GM06990 (cell line): ENCODE results near the gene TCAF1.

Source experiments
- DNase-seq: peaks from one replicate; pipeline ENCODE4 v3.0.0-alpha.2; 2011; ENCODE audit not compliant: insufficient read length; ENCODE audit errors: extremely low read depth
- H3K27me3 ChIP-seq: replicated peaks from 2 replicates; pipeline ENCODE4 v1.6.0; 2011; ENCODE audit warnings: low read length; ENCODE audit not compliant: control insufficient read depth, insufficient read depth
- H3K36me3 ChIP-seq: 2 replicates; pipeline ENCODE4 v1.5.1; 2011; ENCODE audit warnings: low read length; ENCODE audit not compliant: control insufficient read depth, insufficient read depth
- H3K4me3 ChIP-seq: replicated peaks from 2 replicates; pipeline ENCODE4 v1.5.1; 2011; ENCODE audit warnings: low read depth, mild to moderate bottlenecking, control low read depth, low read length
- TF ChIP-seq, protein P1 (sequence below): IDR thresholded peaks from 2 replicates; pipeline ENCODE4 v1.5.1; 2011; ENCODE audit warnings: low read length, control low read depth, mild to moderate bottlenecking, inconsistent platforms; ENCODE audit not compliant: insufficient read depth, poor library complexity, severe bottlenecking

Gene TCAF1

DNA sequence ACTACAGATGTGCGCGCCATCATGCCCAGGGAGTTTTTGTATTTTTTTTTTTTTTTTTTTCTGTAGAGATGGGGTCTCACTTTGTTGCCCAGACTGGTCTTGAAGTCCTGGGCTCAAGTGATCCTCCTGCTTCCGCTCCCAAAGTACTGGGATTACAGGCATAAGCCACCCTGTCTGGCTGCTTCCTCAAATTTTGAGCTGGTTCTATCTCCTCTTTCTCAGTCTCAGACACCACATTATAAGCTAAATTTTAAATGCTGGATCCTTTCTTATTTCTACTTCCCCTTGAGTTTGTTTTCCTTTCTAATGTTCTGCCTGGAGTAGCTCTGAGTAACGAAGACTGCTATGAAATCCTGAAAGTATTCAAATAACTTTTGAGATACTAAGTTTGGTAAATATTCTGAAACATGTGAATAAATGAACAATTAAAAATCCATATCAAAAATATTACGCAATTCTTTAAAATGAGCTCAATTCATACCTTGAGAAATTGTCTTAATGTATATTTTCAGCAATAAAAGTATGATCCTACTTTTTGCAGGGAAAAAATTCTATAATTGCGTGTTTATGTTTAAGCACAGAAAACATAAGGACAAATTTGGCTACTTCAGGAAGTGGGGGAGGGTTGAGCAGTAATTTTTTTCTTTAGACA is 15.0 kb downstream of the TCAF1 start:
- H3K27me3 ChIP-seq = no peaks in the 10 kb centered on the region; the same call in 1 of the 2 replicates
- no peaks in the 10 kb centered on the region for H3K36me3 ChIP-seq
- no peak for DNase-seq
- no peak overlapping the region for H3K4me3 ChIP-seq
- TF ChIP-seq, protein P1, sequence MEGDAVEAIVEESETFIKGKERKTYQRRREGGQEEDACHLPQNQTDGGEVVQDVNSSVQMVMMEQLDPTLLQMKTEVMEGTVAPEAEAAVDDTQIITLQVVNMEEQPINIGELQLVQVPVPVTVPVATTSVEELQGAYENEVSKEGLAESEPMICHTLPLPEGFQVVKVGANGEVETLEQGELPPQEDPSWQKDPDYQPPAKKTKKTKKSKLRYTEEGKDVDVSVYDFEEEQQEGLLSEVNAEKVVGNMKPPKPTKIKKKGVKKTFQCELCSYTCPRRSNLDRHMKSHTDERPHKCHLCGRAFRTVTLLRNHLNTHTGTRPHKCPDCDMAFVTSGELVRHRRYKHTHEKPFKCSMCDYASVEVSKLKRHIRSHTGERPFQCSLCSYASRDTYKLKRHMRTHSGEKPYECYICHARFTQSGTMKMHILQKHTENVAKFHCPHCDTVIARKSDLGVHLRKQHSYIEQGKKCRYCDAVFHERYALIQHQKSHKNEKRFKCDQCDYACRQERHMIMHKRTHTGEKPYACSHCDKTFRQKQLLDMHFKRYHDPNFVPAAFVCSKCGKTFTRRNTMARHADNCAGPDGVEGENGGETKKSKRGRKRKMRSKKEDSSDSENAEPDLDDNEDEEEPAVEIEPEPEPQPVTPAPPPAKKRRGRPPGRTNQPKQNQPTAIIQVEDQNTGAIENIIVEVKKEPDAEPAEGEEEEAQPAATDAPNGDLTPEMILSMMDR = no peak

DNA sequence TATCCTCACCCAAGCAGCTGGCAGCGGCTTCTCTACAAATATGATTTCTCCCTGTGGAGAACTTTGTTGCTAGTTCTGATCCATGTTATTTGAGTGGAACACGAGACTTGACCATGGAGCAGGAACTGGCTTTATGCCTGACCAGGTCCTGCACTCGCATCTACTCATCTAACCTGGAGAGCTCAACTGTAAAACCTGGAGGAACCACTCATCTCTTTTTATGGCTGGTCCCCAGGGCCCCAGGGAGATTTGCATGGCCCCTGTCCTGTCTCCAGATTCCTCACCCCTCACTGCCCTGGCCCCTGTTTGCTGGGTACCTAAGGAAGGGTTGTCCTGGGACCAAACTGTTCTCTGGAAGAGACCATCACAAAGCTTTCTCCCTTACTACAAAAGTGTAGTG is 16.0 kb downstream of the TCAF1 start:
- TF ChIP-seq, protein P1 = no peak
- no peak for DNase-seq
- no peak overlapping the region for H3K4me3 ChIP-seq
- no peaks in the 10 kb centered on the region for H3K36me3 ChIP-seq
- no peaks in the 10 kb centered on the region; the same call in 1 of the 2 replicates for H3K27me3 ChIP-seq

DNA sequence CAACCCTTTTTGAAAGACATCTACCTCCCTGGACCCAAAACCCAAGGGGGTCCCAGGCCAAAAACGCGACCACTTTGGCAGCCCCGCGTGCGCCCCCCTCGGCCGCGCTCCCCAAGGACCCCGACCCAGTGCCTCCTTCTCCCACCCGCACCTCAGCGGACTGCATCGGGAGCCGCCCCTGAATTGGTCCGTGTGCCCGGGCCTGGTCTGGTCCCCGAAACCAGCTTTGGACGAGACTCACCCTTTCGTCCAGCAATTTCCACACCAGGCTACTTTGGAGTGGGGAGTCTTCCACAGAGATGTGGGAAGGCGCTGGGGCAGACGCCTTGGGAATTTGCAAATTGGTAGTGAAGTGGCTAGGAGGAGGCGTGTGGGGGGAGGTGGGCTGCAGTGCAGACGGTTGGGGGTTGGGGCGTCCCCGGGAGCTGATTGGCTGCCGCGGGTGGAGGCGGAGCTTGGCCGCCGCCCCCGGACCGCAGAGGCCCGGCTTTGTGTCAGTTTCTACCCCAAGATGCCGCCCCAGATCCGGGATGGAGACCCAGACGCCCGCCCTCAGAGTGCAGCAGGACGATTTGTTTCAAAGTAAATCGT is 16.9 kb downstream of the TCAF1 start:
- H3K27me3 ChIP-seq = no peaks in the 10 kb centered on the region; the same call in 1 of the 2 replicates
- peak overlapping the region; percentile 45 for H3K4me3 ChIP-seq
- no peaks in the 10 kb centered on the region for H3K36me3 ChIP-seq
- peak; percentile 74 for DNase-seq
- TF ChIP-seq, protein P1 = no peak

DNA sequence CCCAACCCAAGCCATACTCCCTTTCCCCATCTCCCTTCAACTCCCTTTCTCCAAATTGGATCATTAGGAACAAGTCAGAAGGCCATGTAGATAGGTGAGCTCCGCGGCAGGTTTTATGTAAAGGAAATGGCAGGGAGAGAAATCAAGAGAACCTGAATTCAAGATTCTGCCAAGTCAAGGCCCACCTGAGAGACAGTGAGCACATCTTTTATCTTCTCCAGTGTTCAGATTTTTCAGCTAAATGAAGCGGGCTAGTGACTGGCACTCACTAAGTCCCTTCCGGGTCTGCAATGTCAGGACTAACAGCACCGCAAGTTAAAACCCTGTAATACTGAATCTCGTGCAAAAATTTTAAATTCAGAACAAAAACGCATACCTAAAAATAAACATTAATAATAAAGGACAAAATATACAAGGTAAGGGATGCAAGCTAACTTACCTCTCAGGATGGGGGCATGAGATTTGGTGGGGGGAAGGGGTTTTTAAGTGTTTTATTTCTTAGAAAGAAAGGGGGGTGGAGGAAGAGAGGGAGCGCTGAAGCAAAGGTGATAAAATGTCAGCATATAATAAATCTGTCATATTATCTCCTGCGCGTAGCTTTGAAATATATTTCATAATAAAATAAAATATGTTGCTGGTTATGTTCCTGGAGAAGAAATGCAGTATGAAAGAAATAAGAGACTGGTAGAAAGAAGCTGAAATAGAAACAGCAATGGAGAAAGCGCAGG is 17.6 kb downstream of the TCAF1 start:
- DNase-seq = no peak
- Histone ChIP-seq H3K36me3 (no peaks in the 10 kb centered on the region), H3K27me3 (no peaks in the 10 kb centered on the region; the same call in 1 of the 2 replicates), H3K4me3 (no peak overlapping the region)
- TF ChIP-seq, protein P1 = no peak

DNA sequence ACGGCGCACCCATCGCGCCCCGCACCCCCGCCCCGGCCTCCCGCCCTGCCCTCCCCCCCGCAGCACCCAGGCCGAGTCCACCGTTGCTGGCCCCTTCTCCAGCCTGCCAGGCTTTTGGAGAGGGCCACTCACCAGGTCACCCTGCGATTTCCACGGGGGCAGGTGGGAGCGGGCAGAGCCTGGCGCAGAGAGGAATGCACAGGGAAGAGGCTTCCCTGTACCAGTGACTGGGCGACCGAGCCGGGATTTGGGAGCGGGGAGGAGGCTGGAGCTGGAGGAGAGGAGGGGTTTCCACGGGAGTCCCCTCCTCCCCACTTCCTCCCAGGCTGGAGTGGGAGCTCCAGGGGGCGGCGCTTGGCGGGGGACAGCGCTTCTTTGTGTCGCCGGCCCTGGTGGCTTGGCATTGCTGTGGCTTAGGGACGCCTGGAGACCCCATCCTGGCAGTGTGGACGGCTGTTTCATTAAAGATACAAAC is 19.3 kb downstream of the TCAF1 start:
- Histone ChIP-seq H3K4me3 (no peak overlapping the region), H3K36me3 (no peaks in the 10 kb centered on the region), H3K27me3 (no peaks in the 10 kb centered on the region; the same call in 1 of the 2 replicates)
- TF ChIP-seq, protein P1 = no peak
- DNase-seq = no peak
